Measurements from ENCODE around the gene NTN1. TPM values are rescaled to one million over a fixed set of nuclear protein-coding genes. Genes with fewer than 3 reads are reported as not detected.

Gene NTN1
- total RNA-seq, 1 experiment from 2014 or later, result 0.94 TPM

DNA sequence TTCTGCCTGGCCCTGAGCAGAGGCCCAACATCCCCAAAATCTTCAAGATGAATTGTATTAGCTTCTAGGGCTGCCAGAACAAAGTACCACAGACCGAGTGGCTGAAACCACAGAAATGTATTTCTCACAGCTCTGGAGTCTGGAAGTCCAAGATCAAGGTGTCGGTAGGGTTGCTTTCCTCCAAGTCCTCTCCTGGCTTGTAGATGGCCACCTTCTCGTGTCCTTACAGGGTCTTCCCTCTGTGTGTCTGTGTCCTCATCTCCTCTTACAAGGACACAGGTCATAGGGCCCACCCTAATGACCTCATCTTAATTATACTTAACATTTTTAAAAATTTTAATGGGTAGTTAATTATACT, 215.7 kb downstream of the NTN1 start:
- Mint-ChIP-seq H3K27me3 (ENCODE audit: unreplicated experiment) (no peaks in the 10 kb centered on the region), H3K4me3 (ENCODE audit: low read depth, unreplicated experiment) (no peak overlapping the region), H3K9me3 (ENCODE audit: low read depth, unreplicated experiment) (no peaks in the 10 kb centered on the region), H3K27ac (ENCODE audit: unreplicated experiment) (no peak overlapping the region), H3K4me1 (ENCODE audit: low read depth, unreplicated experiment) (no peaks in the 10 kb centered on the region), H3K36me3 (ENCODE audit: insufficient read depth, unreplicated experiment) (no peaks in the 10 kb centered on the region)
- intact Hi-C loops (cut with micrococcal nuclease; ENCODE audit: unreplicated experiment), result no loop called here
- no peak for DNase-seq
- CTCF ChIA-PET, result no interaction called here
- BruUV-seq (replicated peaks), result no TSS peak
- TF ChIP-seq, protein P1, sequence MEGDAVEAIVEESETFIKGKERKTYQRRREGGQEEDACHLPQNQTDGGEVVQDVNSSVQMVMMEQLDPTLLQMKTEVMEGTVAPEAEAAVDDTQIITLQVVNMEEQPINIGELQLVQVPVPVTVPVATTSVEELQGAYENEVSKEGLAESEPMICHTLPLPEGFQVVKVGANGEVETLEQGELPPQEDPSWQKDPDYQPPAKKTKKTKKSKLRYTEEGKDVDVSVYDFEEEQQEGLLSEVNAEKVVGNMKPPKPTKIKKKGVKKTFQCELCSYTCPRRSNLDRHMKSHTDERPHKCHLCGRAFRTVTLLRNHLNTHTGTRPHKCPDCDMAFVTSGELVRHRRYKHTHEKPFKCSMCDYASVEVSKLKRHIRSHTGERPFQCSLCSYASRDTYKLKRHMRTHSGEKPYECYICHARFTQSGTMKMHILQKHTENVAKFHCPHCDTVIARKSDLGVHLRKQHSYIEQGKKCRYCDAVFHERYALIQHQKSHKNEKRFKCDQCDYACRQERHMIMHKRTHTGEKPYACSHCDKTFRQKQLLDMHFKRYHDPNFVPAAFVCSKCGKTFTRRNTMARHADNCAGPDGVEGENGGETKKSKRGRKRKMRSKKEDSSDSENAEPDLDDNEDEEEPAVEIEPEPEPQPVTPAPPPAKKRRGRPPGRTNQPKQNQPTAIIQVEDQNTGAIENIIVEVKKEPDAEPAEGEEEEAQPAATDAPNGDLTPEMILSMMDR (IDR thresholded peaks at IDR 0.05; ENCODE audit: unreplicated experiment), result no peak

DNA sequence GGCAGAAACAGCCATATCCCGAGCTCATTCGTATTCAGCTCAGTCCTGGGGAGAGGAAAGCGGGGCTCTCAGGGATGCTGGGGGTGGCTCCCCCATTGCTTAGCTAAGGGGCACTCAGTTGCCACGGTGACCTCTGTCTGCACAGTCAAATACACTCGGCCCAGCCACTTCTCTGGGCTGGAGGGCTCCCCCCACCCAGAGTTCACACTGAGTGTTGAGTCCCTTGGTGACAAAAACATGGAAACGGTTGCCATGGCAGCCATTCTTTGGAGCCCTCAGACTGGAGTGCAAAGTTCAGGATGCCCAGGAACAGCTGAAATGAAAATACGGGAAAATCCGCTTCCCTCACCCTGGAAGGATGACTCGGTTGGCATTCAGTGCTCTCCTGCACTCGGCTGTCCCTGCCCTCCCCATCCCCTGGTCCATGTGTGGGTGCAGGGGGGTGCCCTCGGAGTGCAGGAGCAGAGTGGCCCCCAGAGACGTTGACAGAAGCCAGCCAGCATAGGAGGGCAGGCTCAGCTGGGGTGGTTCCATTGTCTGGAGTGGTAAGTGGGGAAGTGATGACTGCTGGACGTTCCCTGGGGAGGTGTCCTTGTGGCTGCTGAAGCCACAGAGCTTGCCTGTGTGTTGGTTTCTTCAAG, 216.5 kb downstream of the NTN1 start:
- no peaks in the 10 kb centered on the region for H3K27me3 Mint-ChIP-seq (ENCODE audit: unreplicated experiment)
- no peaks in the 10 kb centered on the region for H3K4me1 Mint-ChIP-seq (ENCODE audit: low read depth, unreplicated experiment)
- DNase-seq, result no peak
- H3K36me3 Mint-ChIP-seq (ENCODE audit: insufficient read depth, unreplicated experiment), result no peaks in the 10 kb centered on the region
- CTCF ChIA-PET, result no interaction called here
- no TSS peak for BruUV-seq (replicated peaks)
- intact Hi-C loops (cut with micrococcal nuclease; ENCODE audit: unreplicated experiment), result no loop called here
- H3K27ac Mint-ChIP-seq (ENCODE audit: unreplicated experiment), result no peak overlapping the region
- no peak overlapping the region for H3K4me3 Mint-ChIP-seq (ENCODE audit: low read depth, unreplicated experiment)
- H3K9me3 Mint-ChIP-seq (ENCODE audit: low read depth, unreplicated experiment), result no peaks in the 10 kb centered on the region
- TF ChIP-seq, protein P1 (IDR thresholded peaks at IDR 0.05; ENCODE audit: unreplicated experiment), result no peak

DNA sequence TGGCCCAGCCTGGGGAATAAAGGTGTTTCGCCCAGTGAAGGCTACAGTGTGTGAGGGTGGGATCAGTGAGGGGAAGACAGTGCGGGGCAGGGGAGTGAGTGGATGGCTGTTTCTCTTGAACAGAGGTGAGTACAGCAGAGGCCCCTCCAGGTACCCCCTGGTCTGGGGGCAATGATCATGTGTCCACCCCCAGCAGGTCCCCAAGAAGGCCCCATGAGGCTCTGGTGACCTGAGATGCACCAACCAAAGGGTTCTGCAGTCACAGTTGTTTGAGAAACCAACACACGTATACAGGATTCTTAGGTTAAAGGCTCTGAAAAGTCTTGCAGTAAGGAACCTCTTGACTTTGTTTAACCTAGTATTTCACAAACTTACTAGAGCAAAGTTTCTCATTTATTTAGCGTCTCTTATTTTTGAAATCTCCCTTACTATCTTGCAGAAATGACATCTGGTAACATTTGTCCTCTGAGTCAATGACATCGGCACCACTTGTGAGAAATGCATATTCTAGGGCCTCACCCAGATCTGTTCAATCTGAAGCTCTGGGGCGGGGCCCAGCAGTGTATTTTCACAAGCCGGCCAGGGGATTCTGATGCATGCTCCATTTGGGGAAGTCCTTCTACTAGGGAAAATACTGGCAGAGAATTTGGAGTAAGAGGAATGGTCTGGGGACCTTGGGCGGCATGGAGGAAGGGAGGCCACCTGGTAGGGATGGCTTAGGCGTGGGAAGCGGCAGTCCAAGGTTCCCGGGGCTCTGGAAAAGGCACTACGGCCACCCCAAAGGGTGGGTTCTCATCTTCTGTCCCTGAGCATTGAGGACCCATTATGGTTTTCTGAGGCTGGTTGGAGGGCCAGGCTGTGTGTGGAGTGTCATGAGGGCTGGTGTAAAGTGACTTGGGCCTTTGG, 217.3 kb downstream of the NTN1 start:
- no peak overlapping the region for H3K27ac Mint-ChIP-seq (ENCODE audit: unreplicated experiment)
- no peak overlapping the region for H3K4me3 Mint-ChIP-seq (ENCODE audit: low read depth, unreplicated experiment)
- H3K9me3 Mint-ChIP-seq (ENCODE audit: low read depth, unreplicated experiment), result no peaks in the 10 kb centered on the region
- CTCF ChIA-PET, result no interaction called here
- no peaks in the 10 kb centered on the region for H3K27me3 Mint-ChIP-seq (ENCODE audit: unreplicated experiment)
- BruUV-seq (replicated peaks), result no TSS peak
- no peak for DNase-seq
- TF ChIP-seq, protein P1 (IDR thresholded peaks at IDR 0.05; ENCODE audit: unreplicated experiment), result no peak
- H3K4me1 Mint-ChIP-seq (ENCODE audit: low read depth, unreplicated experiment), result no peaks in the 10 kb centered on the region
- no peaks in the 10 kb centered on the region for H3K36me3 Mint-ChIP-seq (ENCODE audit: insufficient read depth, unreplicated experiment)
- intact Hi-C loops (cut with micrococcal nuclease; ENCODE audit: unreplicated experiment), result no loop called here

DNA sequence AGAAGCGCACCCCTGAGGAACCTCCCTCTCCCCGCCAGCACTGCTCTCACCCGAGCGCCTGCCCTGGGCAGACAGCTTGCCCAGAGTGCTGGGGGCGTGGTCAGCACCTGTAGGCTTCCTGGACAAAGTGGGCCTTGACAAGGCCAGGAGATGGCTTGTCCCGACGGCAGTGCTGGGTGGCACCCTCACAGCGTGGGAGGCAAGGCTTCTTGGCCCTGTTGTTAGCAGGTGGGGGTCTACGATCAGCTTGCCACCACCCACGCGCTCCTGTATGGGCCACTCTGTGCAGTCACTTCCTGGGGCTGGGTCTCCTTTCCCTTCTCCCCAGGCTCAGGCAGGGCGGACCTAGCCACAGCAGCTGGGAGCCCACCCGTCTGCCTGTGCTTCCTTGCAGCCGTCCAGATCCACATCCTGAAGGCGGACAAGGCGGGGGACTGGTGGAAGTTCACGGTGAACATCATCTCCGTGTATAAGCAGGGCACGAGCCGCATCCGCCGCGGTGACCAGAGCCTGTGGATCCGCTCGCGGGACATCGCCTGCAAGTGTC, 218.0 kb downstream of the NTN1 start:
- no peak for DNase-seq
- Mint-ChIP-seq H3K9me3 (ENCODE audit: low read depth, unreplicated experiment) (no peaks in the 10 kb centered on the region), H3K27me3 (ENCODE audit: unreplicated experiment) (no peaks in the 10 kb centered on the region), H3K36me3 (ENCODE audit: insufficient read depth, unreplicated experiment) (no peaks in the 10 kb centered on the region), H3K27ac (ENCODE audit: unreplicated experiment) (no peak overlapping the region), H3K4me3 (ENCODE audit: low read depth, unreplicated experiment) (peak overlapping the region; percentile 26), H3K4me1 (ENCODE audit: low read depth, unreplicated experiment) (no peaks in the 10 kb centered on the region)
- intact Hi-C loops (cut with micrococcal nuclease; ENCODE audit: unreplicated experiment), result no loop called here
- CTCF ChIA-PET, result no interaction called here
- no TSS peak for BruUV-seq (replicated peaks)
- TF ChIP-seq, protein P1 (IDR thresholded peaks at IDR 0.05; ENCODE audit: unreplicated experiment), result no peak

All from Calu3 (cell line).